GM21423 (cell line): ENCODE data around the gene RETREG3.
"Not testable (repeated sequence)": the region's sequence is repeated elsewhere in the genome, so short reads cannot be mapped to it uniquely, and the experiment has no call there.

ENCODE experiments used
- ATAC-seq: cut with Tn5 transposase; IDR thresholded peaks from one replicate; pipeline ENCODE4 v1.9.1; 2021; ENCODE audit warnings: mild to moderate bottlenecking, moderate library complexity; ENCODE audit not compliant: unreplicated experiment

Gene RETREG3

DNA sequence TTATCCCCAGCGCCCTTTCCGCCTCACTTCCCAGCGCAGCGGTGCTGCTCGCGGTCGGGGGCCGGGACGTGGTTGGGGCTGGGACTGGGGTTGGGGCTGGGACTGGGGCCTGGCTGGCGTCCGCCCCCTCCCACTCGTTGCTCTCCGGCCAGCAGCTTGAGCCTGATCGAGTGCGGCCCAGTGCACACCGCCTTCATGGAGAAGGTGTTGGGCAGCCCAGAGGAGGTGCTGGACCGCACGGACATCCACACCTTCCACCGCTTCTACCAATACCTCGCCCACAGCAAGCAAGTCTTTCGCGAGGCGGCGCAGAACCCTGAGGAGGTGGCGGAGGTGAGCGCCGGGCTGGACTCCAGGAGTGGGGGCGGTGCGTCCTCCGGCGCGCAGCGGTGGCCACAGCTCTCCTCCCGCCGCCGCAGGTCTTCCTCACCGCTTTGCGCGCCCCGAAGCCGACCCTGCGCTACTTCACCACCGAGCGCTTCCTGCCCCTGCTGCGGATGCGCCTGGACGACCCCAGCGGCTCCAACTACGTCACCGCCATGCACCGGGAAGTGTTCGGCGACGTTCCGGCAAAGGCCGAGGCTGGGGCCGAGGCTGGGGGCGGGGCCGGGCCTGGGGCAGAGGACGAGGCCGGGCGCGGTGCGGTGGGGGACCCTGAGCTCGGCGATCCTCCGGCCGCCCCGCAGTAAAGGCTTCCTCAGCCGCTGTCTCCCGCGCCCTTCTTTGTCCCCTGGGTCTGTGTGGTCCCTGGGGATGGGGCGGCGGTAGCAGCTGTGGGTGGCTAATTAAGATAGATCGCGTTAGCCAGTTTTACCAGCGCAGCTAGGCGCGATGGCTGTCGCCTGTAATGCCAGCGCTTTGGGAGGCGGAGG lies 54.7 kb downstream of the RETREG3 start:
- peak; percentile 88 for ATAC-seq

DNA sequence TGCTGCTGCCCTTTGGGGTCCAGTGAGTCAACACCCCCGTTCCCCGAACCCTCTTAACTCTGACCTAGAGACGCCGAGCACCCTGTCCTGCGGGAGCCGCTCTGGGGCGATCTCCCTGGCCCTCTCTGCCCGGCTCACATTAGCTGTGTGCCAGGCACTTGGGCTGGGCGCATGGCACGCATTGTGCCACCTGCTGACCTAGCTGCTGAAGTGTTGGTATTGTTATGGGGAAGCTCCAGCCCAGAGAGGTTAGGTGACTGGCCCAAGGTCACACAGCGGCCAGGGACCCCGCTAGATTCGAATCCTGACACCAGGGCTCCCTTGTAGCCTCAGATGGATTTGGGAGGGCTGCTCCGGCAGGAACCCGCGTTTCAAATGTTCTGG lies 55.3 kb downstream of the RETREG3 start:
- no peak for ATAC-seq

DNA sequence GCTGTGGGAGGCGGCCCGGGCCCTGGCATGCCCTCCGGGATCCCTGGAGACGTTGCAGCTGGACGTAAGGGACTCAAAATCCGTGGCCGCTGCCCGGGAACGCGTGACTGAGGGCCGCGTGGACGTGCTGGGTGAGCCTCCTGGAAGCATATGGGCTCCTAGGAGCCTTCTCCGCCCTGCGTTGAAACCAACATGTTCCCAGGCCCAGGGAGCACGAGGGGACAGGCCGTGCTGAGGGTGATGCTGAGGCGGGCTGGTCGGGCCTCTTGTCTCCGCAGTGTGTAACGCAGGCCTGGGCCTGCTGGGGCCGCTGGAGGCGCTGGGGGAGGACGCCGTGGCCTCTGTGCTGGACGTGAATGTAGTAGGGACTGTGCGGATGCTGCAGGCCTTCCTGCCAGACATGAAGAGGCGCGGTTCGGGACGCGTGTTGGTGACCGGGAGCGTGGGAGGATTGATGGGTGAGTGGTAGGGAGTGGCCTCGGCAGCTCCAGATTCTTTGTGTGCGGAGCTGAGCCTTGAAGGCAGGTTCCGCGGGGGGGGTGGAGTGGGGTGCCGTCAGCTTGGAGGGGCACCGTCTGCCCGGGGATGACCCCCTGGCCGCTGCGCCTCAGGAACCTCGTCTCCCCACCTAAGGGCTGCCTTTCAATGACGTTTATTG lies 55.9 kb downstream of the RETREG3 start:
- no peak for ATAC-seq

DNA sequence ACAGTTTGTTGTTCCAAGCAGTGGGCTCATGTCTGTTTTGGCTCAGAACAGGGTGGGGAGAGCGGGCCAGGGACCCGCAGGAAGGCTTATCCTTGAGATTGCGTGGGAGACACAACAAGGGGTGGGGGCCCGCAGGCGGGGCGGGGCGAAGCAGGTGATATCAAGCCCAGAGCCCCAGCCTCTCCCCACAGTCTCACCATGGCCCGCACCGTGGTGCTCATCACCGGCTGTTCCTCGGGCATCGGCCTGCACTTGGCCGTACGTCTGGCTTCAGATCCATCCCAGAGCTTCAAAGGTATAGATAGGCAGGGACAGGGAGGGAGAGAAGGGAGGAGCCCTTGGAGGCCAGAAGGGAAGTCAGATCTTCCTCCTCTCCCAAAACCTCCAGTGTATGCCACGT lies 56.4 kb downstream of the RETREG3 start, which contains the start of gene HSD17B1:
HSD17B1 (plus strand) TSS at position 188 of the 400 bp plus-strand sequence; CDS start at position 199, 11 bp downstream.
- ATAC-seq = not testable (repeated sequence)

GRCh38 chr17:42548993-42549755 lies 60.0 kb downstream of the RETREG3 start:
- ATAC-seq = no peak

DNA sequence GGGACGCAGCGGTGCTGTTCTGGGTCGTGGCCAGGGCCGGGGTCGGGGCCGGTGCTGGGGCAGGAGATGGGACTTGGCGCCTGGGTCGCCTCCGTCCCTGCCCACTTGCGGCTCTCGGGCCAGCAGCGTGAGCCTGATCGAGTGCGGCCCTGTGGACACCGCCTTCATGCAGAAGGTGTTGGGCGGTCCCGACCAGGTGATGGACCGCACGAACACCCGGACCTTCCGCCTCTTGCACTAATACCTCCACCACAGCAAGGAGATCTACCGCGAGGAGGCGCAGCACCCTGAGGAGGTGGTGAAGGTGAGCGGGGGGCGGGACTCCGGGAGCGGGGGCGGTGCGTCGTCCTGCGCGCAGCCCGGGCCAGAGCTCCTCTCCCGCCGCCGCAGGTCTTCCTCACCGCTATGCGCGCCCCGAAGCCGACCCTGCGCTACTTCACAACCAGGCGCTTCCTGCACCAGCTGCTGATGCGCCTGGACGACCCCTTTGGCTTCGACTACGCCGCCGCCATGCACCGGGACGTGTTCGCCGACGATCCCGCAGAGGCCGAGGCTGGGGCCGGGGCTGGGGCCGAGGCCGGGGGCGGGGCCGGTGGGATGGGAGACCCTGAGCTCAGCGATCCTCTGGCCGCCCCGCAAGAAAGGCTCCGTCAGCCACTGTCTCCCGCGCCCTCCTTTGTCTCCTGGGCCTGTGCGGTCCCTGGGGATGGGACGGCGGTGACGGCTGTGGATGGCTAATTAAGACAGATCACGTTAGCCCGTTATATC lies 60.9 kb downstream of the RETREG3 start:
- ATAC-seq = peak; percentile 61

DNA sequence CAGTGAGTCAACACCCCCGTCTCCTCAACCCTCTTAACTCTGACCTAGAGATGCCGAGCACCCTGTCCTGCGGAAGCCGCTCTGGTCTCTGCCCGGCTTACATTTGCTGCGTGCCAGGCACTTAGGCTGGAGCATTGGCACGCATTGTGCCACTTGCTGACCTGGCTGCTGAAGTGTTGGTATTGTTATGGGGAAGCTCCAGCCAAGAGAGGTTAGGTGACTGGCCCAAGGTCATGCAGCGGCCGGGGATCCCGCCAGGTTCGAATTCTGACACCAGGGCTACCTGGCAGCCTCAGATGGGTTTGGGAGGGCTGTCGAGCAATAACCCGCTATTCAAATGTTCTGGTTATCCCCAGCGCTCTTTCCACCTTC lies 61.5 kb downstream of the RETREG3 start:
- ATAC-seq = no peak

- no peak for ATAC-seq
These were observed 62.1 kb downstream of the RETREG3 start for GRCh38 chr17:42547001-42547461.

- ATAC-seq = not testable (repeated sequence)
These were observed 63.2 kb downstream of the RETREG3 start for GRCh38 chr17:42545755-42546505.

- ATAC-seq = no peak
These were observed 64.3 kb downstream of the RETREG3 start for GRCh38 chr17:42544874-42545283.

DNA sequence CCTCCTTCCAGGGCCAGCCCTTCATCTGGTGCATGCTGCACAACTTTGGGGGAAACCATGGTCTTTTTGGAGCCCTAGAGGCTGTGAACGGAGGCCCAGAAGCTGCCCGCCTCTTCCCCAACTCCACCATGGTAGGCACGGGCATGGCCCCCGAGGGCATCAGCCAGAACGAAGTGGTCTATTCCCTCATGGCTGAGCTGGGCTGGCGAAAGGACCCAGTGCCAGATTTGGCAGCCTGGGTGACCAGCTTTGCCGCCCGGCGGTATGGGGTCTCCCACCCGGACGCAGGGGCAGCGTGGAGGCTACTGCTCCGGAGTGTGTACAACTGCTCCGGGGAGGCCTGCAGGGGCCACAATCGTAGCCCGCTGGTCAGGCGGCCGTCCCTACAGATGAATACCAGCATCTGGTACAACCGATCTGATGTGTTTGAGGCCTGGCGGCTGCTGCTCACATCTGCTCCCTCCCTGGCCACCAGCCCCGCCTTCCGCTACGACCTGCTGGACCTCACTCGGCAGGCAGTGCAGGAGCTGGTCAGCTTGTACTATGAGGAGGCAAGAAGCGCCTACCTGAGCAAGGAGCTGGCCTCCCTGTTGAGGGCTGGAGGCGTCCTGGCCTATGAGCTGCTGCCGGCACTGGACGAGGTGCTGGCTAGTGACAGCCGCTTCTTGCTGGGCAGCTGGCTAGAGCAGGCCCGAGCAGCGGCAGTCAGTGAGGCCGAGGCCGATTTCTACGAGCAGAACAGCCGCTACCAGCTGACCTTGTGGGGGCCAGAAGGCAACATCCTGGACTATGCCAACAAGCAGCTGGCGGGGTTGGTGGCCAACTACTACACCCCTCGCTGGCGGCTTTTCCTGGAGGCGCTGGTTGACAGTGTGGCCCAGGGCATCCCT lies 65.7 kb downstream of the RETREG3 start:
- no peak for ATAC-seq

GRCh38 chr17:42541041-42541833 lies 67.9 kb downstream of the RETREG3 start:
- ATAC-seq = no peak

- not testable (repeated sequence) for ATAC-seq
These were observed 68.6 kb downstream of the RETREG3 start for GRCh38 chr17:42540558-42540957.

DNA sequence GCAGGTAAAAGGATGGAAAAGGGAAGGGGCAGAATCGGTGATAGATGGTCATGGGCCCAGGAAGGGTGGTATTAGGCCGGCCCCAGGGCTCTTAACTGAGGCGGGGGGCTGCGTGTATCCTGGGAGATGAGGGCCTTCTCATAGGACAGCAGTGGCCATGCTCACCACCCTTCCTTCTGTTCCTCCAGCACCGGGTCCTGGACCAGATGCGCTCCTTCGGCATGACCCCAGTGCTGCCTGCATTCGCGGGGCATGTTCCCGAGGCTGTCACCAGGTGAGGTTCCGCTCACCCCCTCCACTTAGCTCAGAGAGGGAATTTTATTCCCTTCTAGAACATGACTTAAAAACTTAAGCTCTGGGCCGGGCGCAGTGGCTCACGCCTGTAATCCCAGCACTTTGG lies 70.7 kb downstream of the RETREG3 start:
- ATAC-seq = no peak

DNA sequence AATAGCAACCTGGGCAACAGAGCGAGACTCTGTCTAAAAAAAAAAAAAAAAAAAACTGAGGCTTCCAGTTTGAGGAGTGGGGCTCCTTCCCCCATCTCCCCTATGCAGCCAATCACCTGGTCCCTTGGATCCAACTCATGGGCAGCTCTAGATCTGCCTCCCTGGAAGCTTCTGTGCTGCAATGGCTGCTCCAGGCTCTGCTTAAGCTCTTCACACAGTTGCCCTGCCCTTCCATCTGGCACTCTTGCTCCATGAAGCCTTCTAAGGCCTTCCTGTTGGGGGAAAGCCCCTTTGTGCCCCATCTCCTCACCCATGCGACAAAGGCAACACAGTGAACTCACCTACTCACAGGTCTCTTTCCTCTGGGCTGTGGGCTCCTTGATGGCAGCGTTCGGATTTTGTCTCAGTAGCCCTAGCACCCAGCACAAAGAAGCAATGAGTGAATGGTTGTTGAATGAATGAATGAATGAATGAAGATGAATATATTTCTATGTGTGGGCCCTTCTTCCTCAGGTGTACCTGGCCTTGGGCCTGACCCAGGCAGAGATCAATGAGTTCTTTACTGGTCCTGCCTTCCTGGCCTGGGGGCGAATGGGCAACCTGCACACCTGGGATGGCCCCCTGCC lies 71.2 kb downstream of the RETREG3 start:
- ATAC-seq = no peak

DNA sequence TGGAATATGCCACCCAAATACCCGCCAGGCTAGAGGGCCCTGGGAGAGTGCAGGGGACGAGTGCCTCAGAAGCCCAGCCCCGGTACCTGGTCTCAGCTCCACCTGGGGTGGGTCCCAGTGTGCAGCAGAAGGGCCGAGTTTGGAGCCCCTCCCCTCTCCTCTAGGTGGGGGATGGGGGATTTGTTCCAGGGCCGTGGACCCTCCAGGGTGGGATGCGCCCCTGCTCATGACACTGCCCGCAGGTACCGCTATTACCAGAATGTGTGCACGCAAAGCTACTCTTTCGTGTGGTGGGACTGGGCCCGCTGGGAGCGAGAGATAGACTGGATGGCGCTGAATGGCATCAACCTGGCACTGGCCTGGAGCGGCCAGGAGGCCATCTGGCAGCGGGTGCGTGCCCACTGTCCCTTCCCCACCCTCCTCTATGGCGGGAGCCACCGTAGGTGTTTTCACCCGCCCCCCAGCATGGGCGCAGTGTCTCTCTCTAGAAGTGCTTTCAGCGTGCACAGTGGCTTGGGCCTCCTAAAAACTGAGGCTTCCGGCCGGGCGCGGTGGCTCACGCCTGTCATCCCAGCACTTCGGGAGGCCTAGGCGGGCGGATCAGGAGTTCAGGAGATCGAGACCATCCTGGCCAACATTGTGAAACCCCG lies 71.9 kb downstream of the RETREG3 start:
- ATAC-seq = no peak
